SKM-1 (cell line): ENCODE measurements around the gene PDE3A.

Experiments used
- DNase-seq: peaks from one replicate; lab custom pipeline; 2025; ENCODE audit not compliant: unreplicated experiment; lab: John Stamatoyannopoulos, UW

PDE3A gene

GRCh38 chr12:20420557-20420956 is 52.2 kb downstream of the PDE3A start:
- DNase-seq: no peak

DNA sequence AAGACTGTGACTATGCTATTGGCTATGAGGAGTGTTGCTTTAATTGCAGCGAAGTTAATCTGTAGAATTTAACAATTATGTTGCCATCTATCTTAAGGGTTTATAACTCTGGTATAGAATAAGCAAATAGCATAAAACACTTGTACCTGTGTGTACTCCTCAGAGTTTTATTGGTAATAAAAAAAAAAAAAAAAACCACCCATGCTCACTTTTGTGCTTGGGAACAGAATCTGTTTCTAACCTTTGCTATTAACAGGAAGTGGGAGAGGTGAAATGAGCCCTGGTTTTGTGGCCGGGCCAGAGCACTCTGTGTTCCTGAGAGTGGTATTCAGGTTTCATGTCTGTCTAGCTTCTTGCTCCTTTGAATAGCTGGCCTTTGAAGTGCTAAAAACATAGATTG is 53.1 kb downstream of the PDE3A start:
- no peak for DNase-seq

DNA sequence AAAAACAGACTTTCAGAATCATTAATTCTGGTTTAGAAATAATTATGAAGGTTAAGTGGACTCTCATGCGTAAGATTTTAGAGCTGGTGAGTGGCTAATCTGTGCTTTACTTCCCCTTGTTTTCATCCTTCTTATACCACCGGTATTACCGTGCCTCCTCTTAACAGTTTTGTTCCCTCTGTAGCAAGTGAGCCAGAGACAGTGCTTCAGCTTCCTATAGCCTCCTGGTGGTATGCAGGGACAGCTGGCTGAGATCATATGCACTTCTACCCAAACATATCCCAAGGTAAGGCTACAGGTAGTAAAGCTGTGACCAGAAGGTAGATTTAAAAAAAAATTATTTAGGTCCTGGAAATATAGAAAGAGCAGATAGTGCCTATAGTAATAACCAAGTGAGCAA is 55.2 kb downstream of the PDE3A start:
- DNase-seq: no peak

GRCh38 chr12:20424841-20425240 is 56.5 kb downstream of the PDE3A start:
- DNase-seq: no peak

DNA sequence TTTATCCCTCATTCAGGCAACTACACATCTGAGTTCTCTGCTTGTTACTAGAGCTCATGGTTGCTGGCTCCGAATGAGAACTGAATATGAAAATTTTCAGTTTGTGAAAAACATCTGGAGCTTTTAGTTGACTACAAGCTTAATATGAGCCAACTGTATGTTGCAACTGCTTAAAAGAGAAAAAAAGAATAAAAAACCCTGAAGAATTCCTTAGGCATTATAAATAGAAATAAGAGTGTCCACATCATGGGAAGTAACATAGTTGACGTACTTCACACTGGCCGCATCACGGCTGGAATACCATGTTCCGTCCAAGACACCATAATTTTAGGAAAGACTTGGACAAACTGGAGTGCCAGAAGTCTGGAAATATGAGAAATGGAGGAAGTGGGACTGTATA is 57.9 kb downstream of the PDE3A start:
- DNase-seq: no peak

DNA sequence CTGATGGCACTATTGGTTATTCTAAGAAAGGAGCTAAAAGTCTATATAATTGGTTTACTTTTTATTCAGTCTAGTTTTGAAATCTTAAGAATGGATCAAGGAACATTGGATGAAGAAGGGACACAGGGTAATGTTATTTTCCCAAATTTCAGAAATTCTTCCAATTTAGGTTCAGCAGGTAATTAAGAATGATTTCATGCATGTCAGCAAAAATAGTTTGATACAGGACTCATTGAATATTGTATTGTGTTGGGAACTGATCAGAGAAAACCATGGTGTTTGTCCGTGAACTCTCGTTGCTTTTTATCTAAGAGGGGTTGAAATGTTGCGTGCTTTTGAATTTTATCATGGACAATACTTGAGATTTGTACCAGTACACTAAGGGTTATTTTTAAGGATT is 58.6 kb downstream of the PDE3A start:
- no peak for DNase-seq

DNA sequence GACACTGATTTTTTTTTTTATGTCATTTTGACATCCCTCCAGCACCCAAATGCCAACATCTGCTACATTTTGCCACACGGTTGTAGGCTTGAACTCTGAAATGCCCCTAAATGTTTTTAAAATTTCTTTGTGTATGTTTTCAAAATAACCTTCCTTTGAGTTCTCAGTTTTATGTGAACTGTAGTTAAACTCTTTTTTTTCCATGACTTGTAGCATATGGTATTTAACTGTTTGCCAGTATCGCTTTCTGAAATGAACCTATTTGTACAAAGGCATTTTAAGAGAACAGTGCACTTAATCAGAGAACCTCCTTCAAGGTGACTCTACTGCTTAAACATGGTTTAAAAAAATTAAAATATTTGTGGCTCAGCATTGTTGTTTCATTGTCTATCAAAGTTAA is 61.5 kb downstream of the PDE3A start:
- DNase-seq: no peak

- DNase-seq: no peak
Observed at GRCh38 chr12:20432290-20432689, 64.0 kb downstream of the PDE3A start.

DNA sequence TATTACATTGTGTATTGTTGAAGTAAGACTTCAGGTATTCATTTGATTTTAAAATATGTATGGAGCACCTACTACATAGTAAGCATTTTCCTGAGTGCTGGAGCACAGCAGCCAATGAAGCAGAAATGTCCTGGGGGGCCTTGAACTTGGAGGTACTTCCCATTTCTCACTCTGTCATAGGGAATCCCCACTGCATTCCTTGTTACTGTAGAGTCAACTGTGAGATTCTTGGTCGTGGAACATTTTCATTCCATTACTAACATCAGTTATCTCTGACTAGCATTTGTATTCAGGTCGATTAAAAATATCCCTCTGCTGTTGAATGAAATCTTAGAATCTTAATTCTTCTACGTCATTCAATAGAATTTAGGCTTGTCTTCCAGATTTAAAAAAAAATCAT is 66.7 kb downstream of the PDE3A start:
- DNase-seq: no peak

DNA sequence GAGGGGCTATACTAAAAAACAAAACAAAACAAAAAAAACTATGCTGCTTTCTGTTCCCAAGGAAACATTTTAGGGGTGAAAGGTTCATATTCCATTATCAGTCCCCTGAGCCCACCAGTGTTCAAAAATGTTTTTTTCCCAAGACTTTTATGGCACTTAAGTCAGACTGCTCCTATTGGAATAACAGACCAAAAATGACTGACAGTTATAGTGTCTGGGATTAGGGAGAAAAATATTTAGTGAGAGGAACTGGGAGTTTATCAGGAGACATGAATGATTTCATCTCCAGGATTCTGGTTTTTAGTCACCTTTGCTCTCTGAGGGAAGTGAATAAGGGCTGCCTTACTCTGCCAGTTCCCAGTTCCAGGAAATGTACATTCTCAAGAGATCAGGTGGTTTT is 68.0 kb downstream of the PDE3A start:
- DNase-seq: no peak

DNA sequence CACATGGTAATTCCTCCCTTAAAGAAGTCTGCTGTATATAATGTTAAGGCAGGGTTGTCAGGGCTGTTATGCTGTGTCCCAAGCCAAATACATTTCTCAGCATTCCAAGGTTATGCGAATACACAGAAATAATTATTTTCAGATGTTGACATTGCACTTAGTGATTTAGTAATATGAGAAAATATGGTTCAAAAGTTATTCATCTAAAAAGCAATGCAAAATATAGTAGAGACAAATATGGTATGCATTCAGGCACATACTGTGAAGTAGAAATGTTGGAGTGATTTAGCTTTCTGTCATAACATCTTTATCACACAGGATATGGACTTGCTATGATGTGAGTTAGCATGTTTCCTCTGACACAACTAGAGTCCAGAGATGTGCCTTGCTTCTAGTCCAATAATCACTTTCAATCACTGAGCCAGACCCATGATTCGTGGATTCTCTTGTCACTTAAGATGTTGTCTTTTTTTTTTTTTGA is 70.0 kb downstream of the PDE3A start:
- DNase-seq: no peak

DNA sequence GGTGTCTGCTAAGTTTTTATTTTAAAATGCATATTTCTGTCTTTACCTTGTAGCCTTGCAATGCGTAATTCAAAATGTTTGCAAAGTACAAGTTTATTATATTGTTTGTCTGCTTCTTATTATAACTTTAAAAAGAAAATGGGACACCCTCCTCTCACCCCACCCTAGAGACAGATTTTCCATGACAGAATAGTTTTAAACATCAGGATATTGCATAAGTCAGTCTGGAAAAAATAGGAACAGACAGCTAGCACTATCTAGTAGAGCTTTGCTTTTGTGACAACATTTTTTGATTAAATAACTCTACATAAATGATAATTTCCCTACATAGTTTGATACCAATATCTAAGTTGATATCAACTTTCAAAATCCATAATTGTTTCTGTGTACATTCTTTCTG is 71.3 kb downstream of the PDE3A start:
- no peak for DNase-seq

- DNase-seq: no peak
Observed at GRCh38 chr12:20440408-20440807, 72.1 kb downstream of the PDE3A start.

DNA sequence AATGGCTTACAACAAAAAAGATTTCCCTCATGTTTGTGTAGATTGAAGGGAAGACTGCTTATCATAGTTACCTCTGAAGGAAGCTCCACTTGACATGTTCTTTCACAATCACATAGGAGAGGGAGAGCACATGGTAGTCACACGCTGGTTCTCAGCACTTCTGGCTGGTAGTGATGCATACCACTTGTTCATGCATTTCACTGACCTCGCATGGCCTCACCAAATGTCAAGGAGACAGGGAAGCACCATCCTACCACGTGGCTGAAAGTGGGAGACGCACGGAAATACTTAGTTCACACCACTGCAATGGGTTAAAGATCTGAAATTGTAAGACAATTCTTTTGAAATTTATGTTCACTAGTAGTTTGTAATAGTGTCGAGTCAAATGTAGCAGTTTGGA is 74.0 kb downstream of the PDE3A start:
- DNase-seq: no peak

DNA sequence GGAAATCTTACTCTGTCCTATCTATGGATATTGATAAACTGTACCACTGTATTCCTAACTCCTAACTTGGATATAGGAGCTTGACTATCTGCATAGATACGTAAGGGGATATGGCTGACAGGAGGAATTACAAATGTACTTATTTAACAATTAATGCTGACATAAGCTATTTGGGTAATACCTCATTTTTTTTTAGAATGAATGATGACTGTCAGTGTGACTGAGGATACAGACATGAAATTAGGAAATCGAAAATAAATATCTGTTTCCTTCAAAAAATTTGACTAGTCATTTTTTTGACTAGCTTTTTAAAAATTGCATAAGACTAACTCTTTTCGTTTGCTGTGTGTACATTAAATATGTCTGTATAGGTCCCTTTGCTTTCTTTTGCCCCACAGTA is 74.9 kb downstream of the PDE3A start:
- DNase-seq: no peak

DNA sequence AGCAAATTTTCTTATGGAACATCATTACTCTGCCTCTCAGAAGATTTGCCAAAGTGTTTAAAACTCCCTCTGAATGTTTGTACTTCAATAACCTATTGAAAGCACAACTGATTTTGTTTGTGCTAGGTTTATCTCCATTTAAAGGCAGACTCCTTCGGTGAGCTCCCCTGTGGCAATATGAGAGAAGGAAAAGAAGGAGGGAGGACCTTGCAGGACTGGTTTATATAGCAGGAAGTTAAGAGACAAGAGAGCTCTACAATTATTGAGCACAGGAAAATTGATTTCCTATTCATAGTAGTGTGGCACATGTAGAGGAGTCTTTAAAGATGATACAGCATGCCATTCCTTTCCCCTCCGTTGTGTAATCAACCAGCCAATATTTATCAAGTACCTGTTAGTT is 75.5 kb downstream of the PDE3A start:
- no peak for DNase-seq

DNA sequence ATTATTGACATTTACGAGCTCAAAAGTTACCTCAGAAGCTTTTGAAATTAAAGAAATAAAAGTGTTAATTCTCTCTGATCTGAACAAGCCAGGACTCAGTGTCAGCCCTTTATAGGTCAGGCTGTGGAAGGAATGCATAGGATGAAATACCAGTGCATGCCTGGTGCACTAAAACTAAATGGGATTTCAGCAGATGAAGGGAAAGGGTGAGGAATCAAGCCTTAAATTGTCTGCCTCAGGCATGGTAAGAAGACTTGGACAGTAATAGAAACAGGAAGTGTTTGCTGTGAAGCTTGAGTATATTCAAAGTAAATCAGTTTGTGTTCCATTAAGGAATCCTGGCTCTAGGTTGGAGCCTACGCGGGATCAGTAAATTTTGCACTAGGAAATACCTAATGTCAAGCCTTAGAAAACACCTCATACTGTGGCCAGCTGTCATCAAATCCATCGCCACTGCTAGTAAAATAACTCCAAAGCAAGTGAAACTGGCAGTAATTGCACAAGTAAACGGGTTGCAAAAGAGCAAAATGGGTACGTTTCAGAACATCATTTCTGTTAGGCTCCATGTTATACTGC is 76.3 kb downstream of the PDE3A start:
- no peak for DNase-seq

- DNase-seq: no peak
Observed at GRCh38 chr12:20445687-20446086, 77.3 kb downstream of the PDE3A start.

- DNase-seq: no peak
Observed at GRCh38 chr12:20446836-20447235, 78.5 kb downstream of the PDE3A start.

GRCh38 chr12:20448781-20449180 is 80.4 kb downstream of the PDE3A start:
- DNase-seq: no peak

DNA sequence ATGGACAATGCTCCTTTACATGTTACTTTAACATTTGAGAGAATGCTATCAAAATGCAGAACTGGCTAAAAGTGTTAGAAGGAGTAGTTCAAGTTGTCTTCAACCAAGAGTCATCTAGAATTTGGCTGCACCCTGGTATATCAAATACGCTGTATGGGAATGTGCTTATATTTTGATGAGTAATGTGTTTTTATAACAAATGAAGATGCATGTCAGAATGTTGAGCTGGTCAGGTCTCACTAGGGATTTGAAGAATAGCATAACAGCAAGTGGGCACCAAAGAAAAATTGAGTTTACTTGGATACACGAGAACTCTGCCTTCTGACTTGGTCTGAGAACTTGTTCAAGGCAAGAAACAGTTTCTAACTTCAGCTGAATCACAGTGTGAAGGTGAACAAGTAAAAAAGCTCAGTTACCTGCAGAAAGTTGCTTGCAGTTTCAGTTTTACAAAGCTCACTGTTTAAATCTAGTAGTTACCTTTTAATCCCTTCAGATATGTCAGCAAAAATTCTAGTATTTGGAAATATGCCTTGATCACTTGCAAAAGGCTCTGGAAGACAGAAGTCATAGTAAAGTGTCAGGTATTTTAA is 82.3 kb downstream of the PDE3A start:
- DNase-seq: no peak

DNA sequence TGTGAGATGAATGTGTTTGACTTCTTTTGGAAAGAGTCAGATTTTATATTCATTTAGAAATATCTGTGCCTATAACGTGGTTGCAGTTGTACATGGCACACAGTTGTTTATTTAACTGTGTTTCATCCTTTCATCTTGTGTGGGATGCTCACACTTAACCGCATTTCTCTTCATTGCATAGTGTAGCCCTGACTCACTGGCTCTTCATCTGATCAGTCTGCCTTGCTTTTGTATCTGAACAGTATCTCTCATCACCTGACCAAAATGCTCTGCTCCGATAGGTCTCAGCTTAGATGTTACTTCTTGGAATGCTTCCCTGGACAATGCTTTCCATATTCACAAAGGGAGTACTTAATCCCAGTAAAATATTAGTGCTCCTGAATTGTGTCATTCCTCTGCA is 83.4 kb downstream of the PDE3A start:
- no peak for DNase-seq

DNA sequence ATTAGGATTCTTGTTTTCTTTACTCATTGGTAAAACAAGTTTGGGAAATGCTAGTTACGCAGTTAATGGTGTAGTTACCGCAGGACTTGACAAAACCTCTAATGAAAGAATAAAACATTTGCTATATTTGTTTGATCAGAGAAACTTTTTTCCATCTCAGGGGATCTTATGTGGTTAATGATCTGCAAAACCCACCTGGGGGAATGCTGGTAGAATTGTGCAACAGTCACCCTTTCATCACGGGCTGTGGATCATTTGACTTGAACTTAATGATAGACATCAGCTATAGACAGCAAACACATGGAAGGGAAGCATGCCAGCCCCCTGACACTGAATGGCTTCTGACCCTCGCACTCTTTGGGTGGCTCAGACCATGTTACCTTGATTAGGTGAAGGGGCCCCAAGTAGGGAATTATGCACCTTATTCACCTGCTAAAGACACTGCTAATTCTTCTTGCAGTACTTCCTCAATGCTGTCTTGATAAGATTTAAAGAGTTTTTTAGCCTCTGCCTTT is 84.2 kb downstream of the PDE3A start:
- no peak for DNase-seq
